HepG2 (cell line): Measurements from ENCODE around the gene USP2. TPM values are rescaled to one million over a fixed set of nuclear protein-coding genes. Genes with fewer than 3 reads are reported as not detected.

Source experiments
- ATF7-NPFF ChIP-seq: sonication (generic); formaldehyde crosslinking; IDR thresholded peaks from 2 replicates; pipeline ENCODE4 v1.8.1; 2023; ENCODE audit warnings: mild to moderate bottlenecking, low read depth, missing genetic modification reagents, moderate library complexity
- CCDC6 ChIP-seq: sonication (generic); formaldehyde crosslinking; IDR thresholded peaks from 2 replicates; pipeline ENCODE4 v1.8.1; 2022; ENCODE audit warnings: mild to moderate bottlenecking, missing genetic modification reagents, moderate library complexity
- FOXA3 ChIP-seq: IDR thresholded peaks from 2 replicates; pipeline ENCODE4 v1.6.1; 2016; ENCODE audit warnings: missing genetic modification reagents, missing compliant biosample characterization
- FOXK2 ChIP-seq: fragments of 450-650 bp; IDR thresholded peaks from 2 replicates; pipeline ENCODE4 v1.6.1; 2016
- GATA4 ChIP-seq: sonication (generic); IDR thresholded peaks from 2 replicates; pipeline ENCODE4 v1.6.1; 2016; ENCODE audit warnings: antibody characterized with exemption, low read depth, borderline replicate concordance
- PAF1 ChIP-seq: IDR thresholded peaks from 2 replicates; pipeline ENCODE4 v1.6.1; 2016; ENCODE audit warnings: missing genetic modification reagents, missing compliant biosample characterization
- POLR2A ChIP-seq, 2 experiments: IDR thresholded peaks; 2 replicates each; pipeline ENCODE4 v1.6.1; 2011; ENCODE audit warnings: low read depth in 2 of 2, low read length in 2 of 2, mild to moderate bottlenecking in 1 of 2, moderate library complexity in 1 of 2; ENCODE audit not compliant: insufficient read depth in 1 of 2
- RFXAP ChIP-seq: sonication (generic); formaldehyde crosslinking; IDR thresholded peaks from 2 replicates; pipeline ENCODE4 v1.4.0; 2020; ENCODE audit warnings: missing genetic modification reagents, borderline replicate concordance
- RXRA ChIP-seq: sonication (generic); formaldehyde crosslinking; IDR thresholded peaks from 2 replicates; pipeline ENCODE4 v1.5.1; 2020; ENCODE audit warnings: missing genetic modification reagents
- SMYD3 ChIP-seq: sonication (generic); formaldehyde crosslinking; IDR thresholded peaks from 2 replicates; pipeline ENCODE4 v1.8.1; 2023; ENCODE audit warnings: mild to moderate bottlenecking, missing genetic modification reagents
- SOX5 ChIP-seq: IDR thresholded peaks from 2 replicates; pipeline ENCODE4 v1.6.1; 2016; ENCODE audit warnings: borderline replicate concordance
- TBL1XR1 ChIP-seq: fragments of 150-350 bp; IDR thresholded peaks from 2 replicates; pipeline ENCODE4 v1.6.1; 2014; ENCODE audit warnings: borderline replicate concordance, low read length; ENCODE audit not compliant: partially characterized antibody
- ZBTB38 ChIP-seq: sonication (generic); formaldehyde crosslinking; IDR thresholded peaks from 2 replicates; pipeline ENCODE4 v1.5.1; 2020; ENCODE audit warnings: mild to moderate bottlenecking, missing genetic modification reagents
- ZFP36 ChIP-seq: fragments of 150-350 bp; IDR thresholded peaks from 2 replicates; pipeline ENCODE4 v1.6.1; 2018; ENCODE audit warnings: borderline replicate concordance, low read length, low read depth; ENCODE audit not compliant: partially characterized antibody
- ZFP36L2 ChIP-seq: sonication (generic); formaldehyde crosslinking; IDR thresholded peaks from 2 replicates; pipeline ENCODE4 v1.4.0; 2020; ENCODE audit warnings: missing genetic modification reagents
- ZFX ChIP-seq: sonication (generic); formaldehyde crosslinking; IDR thresholded peaks from 2 replicates; pipeline ENCODE4 v1.4.0; 2020; ENCODE audit warnings: mild to moderate bottlenecking, low read depth, missing genetic modification reagents, moderate library complexity
- ZNF256 ChIP-seq: sonication (generic); formaldehyde crosslinking; conservative IDR thresholded peaks from 2 replicates; pipeline ENCODE4 v1.4.0; 2020; ENCODE audit warnings: missing genetic modification reagents
- ZNF382 ChIP-seq: sonication (generic); formaldehyde crosslinking; IDR thresholded peaks from 2 replicates; pipeline ENCODE4 v1.5.0; 2020; ENCODE audit warnings: missing genetic modification reagents, mild to moderate bottlenecking, borderline replicate concordance
- ZNF547 ChIP-seq: sonication (generic); formaldehyde crosslinking; IDR thresholded peaks from 2 replicates; pipeline ENCODE4 v1.5.1; 2020; ENCODE audit warnings: mild to moderate bottlenecking, missing genetic modification reagents
- ZNF687 ChIP-seq: sonication (generic); formaldehyde crosslinking; IDR thresholded peaks from 2 replicates; pipeline ENCODE4 v1.5.1; 2020; ENCODE audit warnings: mild to moderate bottlenecking, missing genetic modification reagents, moderate library complexity
- ZNF839 ChIP-seq: sonication (generic); formaldehyde crosslinking; IDR thresholded peaks from 2 replicates; pipeline ENCODE4 v1.4.0; 2020; ENCODE audit warnings: missing genetic modification reagents, mild to moderate bottlenecking, borderline replicate concordance
- ZNF878 ChIP-seq: sonication (generic); formaldehyde crosslinking; IDR thresholded peaks from 2 replicates; pipeline ENCODE4 v1.8.1; 2023; ENCODE audit warnings: mild to moderate bottlenecking, missing genetic modification reagents, moderate library complexity
- ZSCAN22 ChIP-seq: sonication (generic); formaldehyde crosslinking; IDR thresholded peaks from 2 replicates; pipeline ENCODE4 v1.4.0; 2020; ENCODE audit warnings: mild to moderate bottlenecking, missing genetic modification reagents
- polyA plus RNA-seq, 8 experiments: library from polyadenylated mRNA; depleted of rRNA in 3 of 8; stranded (reverse) in 7 of 8; unstranded in 1 of 8; fragments of >200 nt; fragmentation: Illumina TruSeq in 4 of 8; extraction: Trizol in 4 of 8; gene quantifications; 2 replicates each; pipeline versions ENCODE4 v1.2.1 to v1.2.3, GENCODE V29; 2011 to 2016; ENCODE audit warnings: low read depth in 4 of 8, missing spikeins in 1 of 8, mixed read lengths in 1 of 8; ENCODE audit not compliant: insufficient read depth in 1 of 8
- total RNA-seq, 5 experiments: library from RNA; depleted of rRNA; stranded (reverse); fragments of >200 nt; fragmentation: Illumina TruSeq; extraction: Trizol; gene quantifications; 2 replicates each; pipeline ENCODE4 v1.2.3, GENCODE V29; 2016; ENCODE audit warnings: low read depth in 1 of 5
- TF ChIP-seq, protein P1 (sequence below): sonication (generic); formaldehyde crosslinking; IDR thresholded peaks from 2 replicates; pipeline ENCODE4 v1.4.0; 2020; ENCODE audit warnings: missing genetic modification reagents
- TF ChIP-seq, protein P2 (sequence below): sonication (generic); formaldehyde crosslinking; IDR thresholded peaks from 2 replicates; pipeline ENCODE4 v1.4.0; 2020; ENCODE audit warnings: missing genetic modification reagents, borderline replicate concordance

USP2 gene
- total and polyA plus RNA-seq, 2 of the 13 experiments (the other 11 are each of a cell fraction or from before 2014, with no cell fraction given): 2.5 to 6.0 TPM

DNA sequence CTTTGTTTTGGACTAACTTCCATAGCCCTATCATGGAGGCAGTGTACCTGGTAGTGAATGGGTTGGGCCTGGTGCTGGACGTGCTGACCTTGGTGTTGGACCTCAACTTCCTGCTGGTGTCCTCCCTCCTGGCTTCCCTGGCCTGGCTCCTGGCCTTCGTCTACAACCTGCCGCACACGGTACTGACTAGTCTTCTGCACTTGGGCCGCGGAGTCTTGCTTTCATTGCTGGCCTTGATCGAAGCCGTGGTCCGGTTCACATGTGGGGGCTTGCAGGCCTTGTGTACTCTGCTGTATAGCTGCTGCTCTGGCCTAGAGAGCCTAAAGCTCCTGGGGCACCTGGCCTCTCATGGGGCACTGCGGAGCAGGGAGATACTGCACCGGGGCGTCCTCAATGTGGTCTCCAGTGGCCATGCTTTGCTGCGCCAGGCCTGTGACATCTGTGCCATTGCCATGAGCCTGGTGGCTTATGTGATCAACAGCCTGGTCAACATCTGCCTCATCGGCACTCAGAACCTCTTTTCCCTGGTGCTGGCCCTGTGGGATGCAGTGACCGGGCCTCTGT lies 46.3 kb downstream of the USP2 start (continued):
- TF ChIP-seq, protein P1, sequence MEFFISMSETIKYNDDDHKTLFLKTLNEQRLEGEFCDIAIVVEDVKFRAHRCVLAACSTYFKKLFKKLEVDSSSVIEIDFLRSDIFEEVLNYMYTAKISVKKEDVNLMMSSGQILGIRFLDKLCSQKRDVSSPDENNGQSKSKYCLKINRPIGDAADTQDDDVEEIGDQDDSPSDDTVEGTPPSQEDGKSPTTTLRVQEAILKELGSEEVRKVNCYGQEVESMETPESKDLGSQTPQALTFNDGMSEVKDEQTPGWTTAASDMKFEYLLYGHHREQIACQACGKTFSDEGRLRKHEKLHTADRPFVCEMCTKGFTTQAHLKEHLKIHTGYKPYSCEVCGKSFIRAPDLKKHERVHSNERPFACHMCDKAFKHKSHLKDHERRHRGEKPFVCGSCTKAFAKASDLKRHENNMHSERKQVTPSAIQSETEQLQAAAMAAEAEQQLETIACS (CRISPR knock-in tag): no peak
- TF ChIP-seq RXRA: no peak
- no peak for TF ChIP-seq ATF7-NPFF (CRISPR knock-in tag)
- 0 out of 2 replicates have a peak, but pooled peaks have one; percentile 48 for TF ChIP-seq ZNF547
- peak; percentile 51; the same call in 1 of the 2 replicates for TF ChIP-seq ZNF839 (CRISPR knock-in tag)
- TF ChIP-seq ZBTB38 (CRISPR knock-in tag): peak; percentile 26; the same call in 1 of the 2 replicates
- no peak for TF ChIP-seq GATA4
- TF ChIP-seq RFXAP (CRISPR knock-in tag): no peak
- TF ChIP-seq CCDC6 (CRISPR knock-in tag): peak; percentile 25; the same call in 1 of the 2 replicates
- TF ChIP-seq ZFP36L2 (CRISPR knock-in tag): no peak
- TF ChIP-seq POLR2A (IDR thresholded peaks at IDR 0.05; ENCODE audit: insufficient read depth in 1 of 2, low read depth in 2 of 2, low read length in 2 of 2): 0 out of 4 replicates have a peak, but pooled peaks of 1 of the 2 experiments have one; percentile 21
- TF ChIP-seq ZFP36: no peak
- no peak for TF ChIP-seq ZSCAN22
- TF ChIP-seq, protein P2, sequence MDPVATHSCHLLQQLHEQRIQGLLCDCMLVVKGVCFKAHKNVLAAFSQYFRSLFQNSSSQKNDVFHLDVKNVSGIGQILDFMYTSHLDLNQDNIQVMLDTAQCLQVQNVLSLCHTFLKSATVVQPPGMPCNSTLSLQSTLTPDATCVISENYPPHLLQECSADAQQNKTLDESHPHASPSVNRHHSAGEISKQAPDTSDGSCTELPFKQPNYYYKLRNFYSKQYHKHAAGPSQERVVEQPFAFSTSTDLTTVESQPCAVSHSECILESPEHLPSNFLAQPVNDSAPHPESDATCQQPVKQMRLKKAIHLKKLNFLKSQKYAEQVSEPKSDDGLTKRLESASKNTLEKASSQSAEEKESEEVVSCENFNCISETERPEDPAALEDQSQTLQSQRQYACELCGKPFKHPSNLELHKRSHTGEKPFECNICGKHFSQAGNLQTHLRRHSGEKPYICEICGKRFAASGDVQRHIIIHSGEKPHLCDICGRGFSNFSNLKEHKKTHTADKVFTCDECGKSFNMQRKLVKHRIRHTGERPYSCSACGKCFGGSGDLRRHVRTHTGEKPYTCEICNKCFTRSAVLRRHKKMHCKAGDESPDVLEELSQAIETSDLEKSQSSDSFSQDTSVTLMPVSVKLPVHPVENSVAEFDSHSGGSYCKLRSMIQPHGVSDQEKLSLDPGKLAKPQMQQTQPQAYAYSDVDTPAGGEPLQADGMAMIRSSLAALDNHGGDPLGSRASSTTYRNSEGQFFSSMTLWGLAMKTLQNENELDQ: no peak
- TF ChIP-seq ZNF256 (CRISPR knock-in tag): no peak
- peak; percentile 57; the same call in 1 of the 2 replicates for TF ChIP-seq ZFX (CRISPR knock-in tag)
- TF ChIP-seq ZNF878 (CRISPR knock-in tag): no peak
- peak; percentile 56 for TF ChIP-seq ZNF687 (CRISPR knock-in tag)
- TF ChIP-seq PAF1 (CRISPR knock-in tag): no peak
- no peak for TF ChIP-seq TBL1XR1
- TF ChIP-seq FOXA3 (CRISPR knock-in tag): no peak
- no peak for TF ChIP-seq SMYD3 (CRISPR knock-in tag)
- TF ChIP-seq SOX5 (CRISPR knock-in tag): no peak
- TF ChIP-seq FOXK2: no peak
- TF ChIP-seq ZNF382: no peak
- TF ChIP-seq, all 625 proteins: peak for 9
